NCI-H69 (cell line): ENCODE data around the gene CACNA1I.
A peak's percentile ranks its signal among the peaks of the same experiment; 100 is the strongest.

Source experiments
- DNase-seq: peaks from one replicate; lab custom pipeline; 2025; lab: John Stamatoyannopoulos, UW

CACNA1I gene

DNA sequence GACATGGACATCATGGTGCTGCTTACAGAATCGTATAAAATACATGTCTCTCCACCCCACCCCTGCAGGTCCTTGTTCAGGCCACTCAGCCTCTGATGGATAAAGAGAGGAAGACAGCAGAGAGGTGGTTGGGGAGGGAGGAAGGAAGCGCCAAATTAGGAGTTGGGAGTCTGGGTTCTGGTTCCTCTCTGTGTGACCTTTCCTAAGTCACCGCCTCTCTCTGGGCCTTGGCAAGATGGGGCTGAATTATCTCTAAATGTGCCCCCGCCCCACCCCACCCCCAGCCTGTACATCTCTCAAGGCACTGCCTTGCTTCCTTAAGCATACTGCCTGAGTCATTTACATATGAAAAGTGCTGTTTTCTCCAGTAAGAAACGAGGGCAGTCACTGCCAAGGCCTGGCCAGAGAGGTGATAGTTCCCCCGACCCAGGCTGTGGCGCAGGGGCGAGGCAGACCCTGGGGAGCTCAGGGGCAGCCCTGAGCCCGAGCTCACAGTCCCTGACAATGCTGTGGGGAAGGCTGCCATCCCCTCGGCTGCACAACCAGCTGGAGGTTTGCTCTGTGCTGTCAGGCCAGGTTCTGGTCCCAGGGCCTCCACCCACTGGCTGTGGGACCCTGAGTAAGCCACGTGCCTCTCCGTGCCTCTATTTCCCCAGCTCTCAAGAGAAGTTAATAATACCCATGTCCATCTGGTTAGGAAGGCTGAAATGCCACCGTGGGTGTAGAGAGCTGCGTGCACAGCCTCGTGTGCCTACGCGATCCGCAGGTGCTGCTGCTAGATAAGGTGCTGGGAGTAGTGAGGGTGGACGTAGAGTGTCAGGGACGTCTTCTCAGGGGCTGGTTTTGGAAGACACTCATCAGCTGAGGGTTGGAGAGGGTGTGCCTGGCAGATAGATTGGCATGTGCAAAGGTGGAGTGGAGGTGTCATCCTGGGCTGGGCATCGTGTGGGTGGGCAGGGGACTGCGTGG, 55.3 kb downstream of the CACNA1I start:
- DNase-seq: no peak

- DNase-seq: no peak
Measured at GRCh38 chr22:39627208-39627607, 56.7 kb downstream of the CACNA1I start.

DNA sequence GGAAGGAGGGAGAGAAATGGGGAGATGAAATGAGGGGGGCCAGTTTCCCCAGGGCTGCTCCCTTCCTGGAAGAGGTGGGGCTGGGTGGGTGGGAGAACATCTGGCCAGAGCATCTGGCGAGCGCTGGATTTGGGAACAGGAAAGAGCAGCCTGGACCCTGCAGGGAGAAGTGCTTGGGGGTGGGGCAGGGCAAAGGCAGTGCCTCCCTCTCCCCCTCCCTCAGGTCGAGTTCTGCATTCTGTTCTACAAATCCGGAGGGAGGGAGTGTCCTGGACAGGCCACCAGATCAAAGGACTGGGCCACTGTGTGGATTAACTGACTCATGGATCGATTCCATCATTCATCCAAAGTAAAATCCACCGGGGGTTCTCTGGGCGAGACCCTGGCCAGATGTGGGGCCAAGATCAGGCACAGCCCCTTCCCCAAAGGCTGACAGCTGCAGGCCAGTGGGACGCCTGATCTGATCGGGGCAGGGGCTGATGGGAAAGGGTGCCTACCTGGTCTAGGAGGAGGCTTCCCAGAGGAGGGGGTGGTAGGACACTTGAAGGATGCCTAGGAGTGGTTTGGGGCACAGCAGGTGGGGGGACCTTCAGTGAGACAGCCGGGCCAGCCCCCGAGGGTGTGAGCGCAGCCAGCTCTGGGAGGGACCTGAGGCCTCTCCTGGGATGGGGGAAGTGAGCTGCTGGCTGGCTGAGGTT, 57.5 kb downstream of the CACNA1I start:
- DNase-seq: no peak

- DNase-seq: no peak
Measured at GRCh38 chr22:39628563-39629080, 58.1 kb downstream of the CACNA1I start.

DNA sequence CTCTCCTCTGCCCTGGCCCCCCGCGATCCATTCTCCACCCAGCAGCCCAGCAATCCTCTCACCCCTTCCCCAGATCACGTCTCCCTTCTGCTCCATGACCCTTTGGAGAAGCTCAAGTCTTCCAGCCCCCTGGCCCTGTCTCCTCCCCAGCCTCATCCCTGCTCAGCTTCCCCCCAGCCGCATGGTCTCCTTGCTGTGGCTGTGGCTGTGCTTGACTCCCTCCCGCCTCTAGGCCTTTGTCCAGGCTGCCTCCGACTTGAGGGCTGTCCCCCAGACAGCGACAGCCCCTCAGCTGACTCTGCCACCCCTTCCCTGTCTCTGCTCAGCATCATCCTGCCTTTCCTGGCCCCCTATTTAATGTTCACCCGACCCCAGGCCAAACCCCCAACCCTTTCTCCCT, 59.3 kb downstream of the CACNA1I start:
- DNase-seq: no peak

- no peak for DNase-seq
Measured at GRCh38 chr22:39630721-39631120, 60.2 kb downstream of the CACNA1I start.

DNA sequence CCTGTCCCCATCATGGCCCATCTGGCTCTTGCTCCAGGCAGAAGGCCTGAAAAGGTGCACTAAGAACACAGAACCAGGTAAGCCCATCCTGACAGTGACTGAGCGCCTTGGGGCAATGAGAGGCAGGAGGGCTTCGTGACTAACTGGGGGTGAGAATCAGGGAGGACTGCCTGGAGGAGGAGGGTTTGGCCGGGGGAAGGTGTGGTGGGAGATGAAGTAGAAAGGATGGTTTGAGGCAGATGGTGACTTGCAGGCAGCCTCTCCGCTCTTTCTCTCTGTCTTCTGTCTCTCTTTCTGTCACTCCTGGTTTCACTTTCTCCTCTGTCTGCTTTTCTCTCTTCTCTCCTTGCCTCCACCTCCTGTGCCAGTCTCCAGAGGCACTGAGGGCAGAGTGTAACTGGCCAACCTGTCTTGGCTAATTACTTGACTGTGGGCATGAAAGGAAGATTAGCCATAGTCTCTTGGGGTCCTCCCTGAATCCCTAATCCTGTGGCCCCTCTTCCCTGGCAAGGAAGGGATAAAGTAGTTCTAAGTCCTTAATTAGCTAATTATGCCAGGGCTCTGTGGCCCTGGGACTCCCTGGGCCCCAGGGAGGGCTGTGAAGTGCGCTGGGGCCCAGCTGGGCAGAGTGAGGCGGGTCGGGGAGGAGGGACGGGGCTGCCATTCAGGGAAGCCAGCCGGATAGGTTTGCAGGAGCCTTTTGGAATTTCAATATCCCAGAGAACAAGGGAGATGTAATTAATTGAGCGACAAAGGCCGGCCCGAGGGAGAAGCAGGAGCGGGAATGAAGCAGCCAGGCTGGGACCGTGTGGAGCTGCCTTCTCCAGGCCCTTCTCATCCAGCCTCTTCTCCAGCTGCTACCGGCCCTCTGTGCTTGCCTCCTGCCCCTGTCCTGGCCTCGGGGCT, 61.1 kb downstream of the CACNA1I start:
- no peak for DNase-seq

DNA sequence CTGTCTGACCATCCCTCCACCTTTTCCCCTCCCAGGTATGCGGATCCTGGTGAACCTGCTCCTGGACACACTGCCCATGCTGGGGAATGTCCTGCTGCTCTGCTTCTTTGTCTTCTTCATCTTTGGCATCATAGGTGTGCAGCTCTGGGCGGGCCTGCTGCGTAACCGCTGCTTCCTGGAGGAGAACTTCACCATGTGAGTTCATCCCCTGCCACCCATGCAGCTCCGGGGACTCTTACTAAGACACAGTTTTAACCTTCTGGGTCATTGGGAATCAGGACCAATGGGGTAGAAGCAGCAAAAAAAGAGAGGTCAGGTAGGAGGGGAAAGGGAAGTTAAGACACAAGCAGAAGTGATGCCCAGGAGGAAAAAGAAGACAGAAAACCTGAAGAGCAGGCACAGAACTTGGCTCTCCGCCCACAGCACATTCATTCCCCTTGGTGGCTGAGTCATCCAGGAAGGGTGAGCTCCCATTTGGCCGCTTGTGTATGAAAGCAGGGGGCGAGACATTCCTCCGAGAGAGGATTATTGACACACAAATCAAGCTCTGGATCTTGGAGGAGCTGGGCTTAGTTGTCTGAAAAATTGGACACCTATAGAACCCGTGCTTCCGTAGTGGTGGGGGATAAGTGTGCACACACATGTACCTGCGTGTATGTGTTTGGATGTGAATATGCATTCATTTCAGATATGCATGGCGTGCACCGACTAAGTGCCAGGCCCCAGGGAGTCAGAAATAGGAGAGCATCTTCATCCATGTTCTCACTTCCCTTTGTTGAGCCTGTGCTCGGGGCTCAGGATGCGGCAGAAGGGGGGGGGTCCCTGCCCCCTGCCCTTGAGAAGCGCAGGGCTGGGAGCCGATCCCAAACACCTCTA, 64.2 kb downstream of the CACNA1I start:
- DNase-seq: peak; percentile 76

DNA sequence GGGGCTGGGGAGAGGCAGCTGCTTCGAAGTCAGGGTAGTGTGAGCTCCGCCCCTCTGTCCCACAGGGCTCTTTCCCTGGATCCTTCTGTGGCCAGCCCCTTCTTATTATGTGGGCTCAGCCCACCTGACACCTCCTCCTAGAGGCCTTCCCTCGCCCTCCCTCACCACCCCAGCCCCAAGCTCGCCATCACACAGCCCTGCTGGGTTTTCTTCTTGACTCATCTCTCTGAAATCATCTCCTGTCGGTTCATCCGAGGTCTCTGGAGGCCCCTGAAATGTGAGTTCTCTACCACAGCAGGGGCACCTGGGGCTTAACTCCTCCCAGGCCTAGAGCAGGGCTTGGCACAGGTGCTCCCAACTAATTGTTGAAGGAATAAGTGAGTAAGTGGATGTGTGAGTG, 65.2 kb downstream of the CACNA1I start:
- DNase-seq: peak; percentile 15

GRCh38 chr22:39638958-39639357, 68.4 kb downstream of the CACNA1I start:
- DNase-seq: no peak

GRCh38 chr22:39641660-39642310, 71.2 kb downstream of the CACNA1I start:
- DNase-seq: no peak

DNA sequence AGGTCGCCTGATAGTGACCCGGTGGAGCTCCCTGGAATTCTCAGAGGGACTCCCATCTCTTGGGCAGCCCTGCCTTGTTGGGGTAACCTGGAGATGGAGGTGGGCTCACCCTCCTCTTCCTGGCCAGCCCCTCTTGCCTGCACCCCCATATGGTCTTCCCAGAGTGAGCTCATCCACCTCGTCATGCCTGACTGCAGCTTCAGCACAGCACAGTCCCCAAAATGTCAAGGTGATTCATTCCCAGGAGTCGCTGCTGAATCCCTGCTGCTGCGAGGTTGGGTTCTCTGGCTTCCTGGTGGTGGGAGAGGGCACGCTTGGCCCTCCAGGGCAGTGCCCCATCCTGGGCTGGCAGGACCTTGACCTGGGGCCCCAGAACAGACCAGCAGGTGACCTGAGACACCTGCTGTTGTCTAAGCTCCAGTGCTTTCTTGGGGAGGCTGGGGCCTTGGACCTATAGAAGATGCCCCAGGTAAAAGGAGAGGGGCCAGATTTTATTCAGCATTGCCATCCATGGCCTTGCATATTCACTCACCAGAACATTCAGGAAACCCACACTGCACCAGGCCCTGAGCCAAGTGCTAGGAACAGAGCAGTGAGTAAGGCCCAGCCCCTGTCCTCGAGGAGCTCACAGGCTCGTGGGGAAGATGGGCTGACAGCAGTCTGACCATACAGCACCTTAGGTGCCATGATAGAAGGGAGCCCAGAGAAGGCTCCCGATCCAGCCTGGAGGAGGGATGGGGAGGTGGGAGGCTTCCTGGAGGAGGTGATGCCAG, 72.9 kb downstream of the CACNA1I start:
- no peak for DNase-seq

DNA sequence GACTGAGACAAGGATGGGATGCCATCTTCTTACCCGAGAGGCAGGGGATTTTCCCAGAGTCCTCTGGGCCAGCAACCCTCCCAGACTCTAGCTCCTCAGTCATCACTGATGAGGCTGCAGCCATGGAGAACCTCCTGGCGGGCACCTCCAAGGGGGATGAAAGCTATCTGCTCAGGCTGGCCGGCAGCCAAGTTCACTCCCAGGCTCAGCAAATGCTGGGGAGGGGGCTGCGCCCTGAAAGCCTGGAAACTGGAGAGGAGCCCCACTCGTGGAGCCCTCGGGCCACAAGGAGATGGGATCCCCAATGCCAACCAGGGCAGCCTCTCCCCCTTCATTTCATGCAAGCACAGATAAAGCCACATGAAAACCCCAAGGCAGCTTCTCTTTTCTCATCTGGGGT, 75.0 kb downstream of the CACNA1I start:
- DNase-seq: peak; percentile 39

- no peak for DNase-seq
Measured at GRCh38 chr22:39646398-39647063, 76.0 kb downstream of the CACNA1I start.

DNA sequence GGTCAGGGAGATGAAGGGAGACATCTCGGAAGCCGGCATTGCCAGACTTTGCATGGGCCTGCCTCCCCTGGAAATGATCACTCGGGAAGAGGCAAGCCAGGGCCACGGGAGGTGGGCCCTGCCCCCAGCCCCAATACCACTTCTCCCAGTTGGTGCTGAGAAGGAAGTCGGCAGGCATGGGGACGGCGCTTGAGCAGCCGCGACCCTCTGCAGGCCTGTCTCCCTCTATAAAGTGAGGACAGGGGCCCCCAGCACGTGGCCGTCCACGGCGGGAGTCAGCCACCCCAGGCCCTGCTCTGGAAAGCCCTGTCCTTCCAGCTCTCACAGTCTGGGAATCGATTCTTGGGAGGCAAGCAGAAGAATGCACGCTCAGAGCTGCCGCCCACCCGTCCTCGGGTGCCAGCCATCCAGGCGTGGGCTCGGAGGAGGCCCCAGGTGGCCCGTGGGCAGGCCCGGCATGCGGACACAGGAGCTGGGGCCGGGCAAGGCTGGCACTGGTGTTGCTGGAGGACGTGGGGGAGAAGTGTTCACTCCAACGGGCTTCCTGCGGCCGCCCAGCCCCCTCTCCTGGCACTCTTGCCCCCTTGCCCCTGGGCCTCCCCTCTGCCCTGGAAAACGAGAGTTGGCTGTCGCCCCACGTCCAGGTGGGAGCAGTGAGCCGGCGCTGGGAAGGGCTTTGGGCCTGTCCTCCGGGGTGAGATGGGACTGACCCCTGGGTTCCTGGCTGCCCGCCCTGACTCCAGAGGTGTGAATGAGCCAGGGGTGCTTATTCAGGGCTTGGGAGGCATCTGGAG, 77.5 kb downstream of the CACNA1I start:
- no peak for DNase-seq

DNA sequence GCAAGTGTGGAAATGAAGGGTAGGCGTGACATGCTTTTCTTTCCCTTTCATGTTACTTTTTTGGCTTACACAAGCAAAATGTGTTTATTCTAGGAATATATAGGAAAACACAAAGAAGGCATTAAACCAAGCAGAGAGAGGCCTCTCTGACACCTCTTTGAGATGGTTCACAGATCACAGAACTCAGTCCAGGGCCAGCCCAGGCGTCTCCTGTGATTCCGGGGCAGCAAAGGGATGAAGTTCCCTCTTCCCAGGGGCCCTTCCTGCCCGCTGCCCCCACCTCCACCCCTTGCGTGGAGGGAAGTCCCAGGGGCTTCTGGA, 78.0 kb downstream of the CACNA1I start:
- no peak for DNase-seq

DNA sequence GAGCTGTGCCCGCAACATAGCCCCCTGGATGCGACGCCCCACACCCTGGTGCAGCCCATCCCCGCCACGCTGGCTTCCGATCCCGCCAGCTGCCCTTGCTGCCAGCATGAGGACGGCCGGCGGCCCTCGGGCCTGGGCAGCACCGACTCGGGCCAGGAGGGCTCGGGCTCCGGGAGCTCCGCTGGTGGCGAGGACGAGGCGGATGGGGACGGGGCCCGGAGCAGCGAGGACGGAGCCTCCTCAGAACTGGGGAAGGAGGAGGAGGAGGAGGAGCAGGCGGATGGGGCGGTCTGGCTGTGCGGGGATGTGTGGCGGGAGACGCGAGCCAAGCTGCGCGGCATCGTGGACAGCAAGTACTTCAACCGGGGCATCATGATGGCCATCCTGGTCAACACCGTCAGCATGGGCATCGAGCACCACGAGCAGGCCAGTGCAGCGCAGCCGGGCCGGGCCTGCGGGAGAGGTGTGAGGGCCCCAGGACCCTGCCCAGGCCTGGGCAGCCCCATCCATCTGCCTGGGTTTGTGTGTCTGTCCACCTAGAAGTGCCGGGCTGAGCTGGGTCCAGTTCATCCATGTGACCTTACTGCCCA, 79.0 kb downstream of the CACNA1I start:
- no peak for DNase-seq
